ENCODE measurements around the gene ARHGEF26.

ARHGEF26 gene, protein sequence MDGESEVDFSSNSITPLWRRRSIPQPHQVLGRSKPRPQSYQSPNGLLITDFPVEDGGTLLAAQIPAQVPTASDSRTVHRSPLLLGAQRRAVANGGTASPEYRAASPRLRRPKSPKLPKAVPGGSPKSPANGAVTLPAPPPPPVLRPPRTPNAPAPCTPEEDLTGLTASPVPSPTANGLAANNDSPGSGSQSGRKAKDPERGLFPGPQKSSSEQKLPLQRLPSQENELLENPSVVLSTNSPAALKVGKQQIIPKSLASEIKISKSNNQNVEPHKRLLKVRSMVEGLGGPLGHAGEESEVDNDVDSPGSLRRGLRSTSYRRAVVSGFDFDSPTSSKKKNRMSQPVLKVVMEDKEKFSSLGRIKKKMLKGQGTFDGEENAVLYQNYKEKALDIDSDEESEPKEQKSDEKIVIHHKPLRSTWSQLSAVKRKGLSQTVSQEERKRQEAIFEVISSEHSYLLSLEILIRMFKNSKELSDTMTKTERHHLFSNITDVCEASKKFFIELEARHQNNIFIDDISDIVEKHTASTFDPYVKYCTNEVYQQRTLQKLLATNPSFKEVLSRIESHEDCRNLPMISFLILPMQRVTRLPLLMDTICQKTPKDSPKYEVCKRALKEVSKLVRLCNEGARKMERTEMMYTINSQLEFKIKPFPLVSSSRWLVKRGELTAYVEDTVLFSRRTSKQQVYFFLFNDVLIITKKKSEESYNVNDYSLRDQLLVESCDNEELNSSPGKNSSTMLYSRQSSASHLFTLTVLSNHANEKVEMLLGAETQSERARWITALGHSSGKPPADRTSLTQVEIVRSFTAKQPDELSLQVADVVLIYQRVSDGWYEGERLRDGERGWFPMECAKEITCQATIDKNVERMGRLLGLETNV

DNA sequence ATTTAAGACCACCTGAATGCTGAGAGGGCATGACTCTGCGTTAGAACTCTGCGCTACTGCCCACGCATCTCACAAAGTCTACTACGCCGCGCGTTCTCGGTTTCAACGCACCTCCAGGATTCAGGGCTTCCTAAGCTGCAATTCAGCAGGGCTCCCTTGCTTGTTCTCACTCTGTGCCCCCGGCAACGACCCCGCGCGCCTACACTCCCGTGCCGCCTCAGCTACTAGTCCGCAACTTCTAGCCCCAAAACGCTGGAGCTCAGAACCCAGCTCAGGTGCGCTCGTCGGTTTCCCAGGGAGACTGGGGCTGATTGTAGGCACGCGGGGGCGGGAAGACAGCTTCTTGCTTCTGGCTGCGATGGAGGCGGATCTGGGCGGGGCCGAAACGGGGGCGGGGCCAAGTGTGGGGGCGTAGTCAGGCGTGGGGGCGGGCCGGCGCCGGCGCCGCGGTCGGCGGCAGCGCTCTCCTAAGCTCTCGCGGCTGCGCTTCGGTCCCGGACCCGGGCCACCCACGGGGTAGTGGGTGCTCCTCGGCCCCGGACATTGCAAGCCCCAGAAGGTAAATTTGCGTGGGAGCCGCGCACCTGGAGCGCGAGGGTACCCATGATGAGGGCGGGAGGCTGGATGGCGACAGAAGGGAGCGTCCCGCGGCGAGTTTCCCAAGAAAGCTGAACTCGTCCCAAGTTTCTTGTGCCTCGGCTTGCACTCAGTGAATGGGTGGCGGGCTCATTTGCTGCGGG, at the start of gene ARHGEF26:
ARHGEF26 (plus strand) TSS at position 430 of the 740 bp plus-strand sequence. CDS start 603 bp downstream, outside the sequence.
- H3K27ac ChIP-seq (ENCODE audit: low read depth, low read length, poor library complexity, severe bottlenecking): no peak within 1 kb of the TSS
- TF ChIP-seq, protein P1, sequence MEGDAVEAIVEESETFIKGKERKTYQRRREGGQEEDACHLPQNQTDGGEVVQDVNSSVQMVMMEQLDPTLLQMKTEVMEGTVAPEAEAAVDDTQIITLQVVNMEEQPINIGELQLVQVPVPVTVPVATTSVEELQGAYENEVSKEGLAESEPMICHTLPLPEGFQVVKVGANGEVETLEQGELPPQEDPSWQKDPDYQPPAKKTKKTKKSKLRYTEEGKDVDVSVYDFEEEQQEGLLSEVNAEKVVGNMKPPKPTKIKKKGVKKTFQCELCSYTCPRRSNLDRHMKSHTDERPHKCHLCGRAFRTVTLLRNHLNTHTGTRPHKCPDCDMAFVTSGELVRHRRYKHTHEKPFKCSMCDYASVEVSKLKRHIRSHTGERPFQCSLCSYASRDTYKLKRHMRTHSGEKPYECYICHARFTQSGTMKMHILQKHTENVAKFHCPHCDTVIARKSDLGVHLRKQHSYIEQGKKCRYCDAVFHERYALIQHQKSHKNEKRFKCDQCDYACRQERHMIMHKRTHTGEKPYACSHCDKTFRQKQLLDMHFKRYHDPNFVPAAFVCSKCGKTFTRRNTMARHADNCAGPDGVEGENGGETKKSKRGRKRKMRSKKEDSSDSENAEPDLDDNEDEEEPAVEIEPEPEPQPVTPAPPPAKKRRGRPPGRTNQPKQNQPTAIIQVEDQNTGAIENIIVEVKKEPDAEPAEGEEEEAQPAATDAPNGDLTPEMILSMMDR (IDR thresholded peaks at IDR 0.05; ENCODE audit: low read length): no peak
- no peak for TF ChIP-seq EZH2 (IDR thresholded peaks at IDR 0.05; ENCODE audit: borderline replicate concordance, low read length)
- no peak within 1 kb of the TSS for H2AFZ ChIP-seq (ENCODE audit: low read length)
- no peaks in the 10 kb centered on the region for H3K9me3 ChIP-seq (ENCODE audit: low read length)
- H3F3A ChIP-seq (ENCODE audit: insufficient read depth, low read length): no peaks in the 10 kb centered on the region
- no peaks in the 10 kb centered on the region for H3K36me3 ChIP-seq (ENCODE audit: insufficient read depth, low read length)
- no peaks in the 10 kb centered on the region for H3K79me2 ChIP-seq (ENCODE audit: insufficient read depth, low read length)
- H3K4me2 ChIP-seq (ENCODE audit: low read length): no peak within 1 kb of the TSS
- H4K20me1 ChIP-seq (ENCODE audit: insufficient read depth, low read length): no peaks in the 10 kb centered on the region
- H3K4me1 ChIP-seq (ENCODE audit: insufficient read depth, low read length, severe bottlenecking): no peaks in the 10 kb centered on the region
- no peak within 1 kb of the TSS for H3K4me3 ChIP-seq (ENCODE audit: low read depth, low read length, poor library complexity, severe bottlenecking)
- H3K9me2 ChIP-seq (ENCODE audit: low read depth, low read length): no peaks in the 10 kb centered on the region
- no peak within 1 kb of the TSS for H3K9ac ChIP-seq (ENCODE audit: low read length)
- no peaks in the 10 kb centered on the region for H3K27me3 ChIP-seq (ENCODE audit: insufficient read depth, low read length)

DNA sequence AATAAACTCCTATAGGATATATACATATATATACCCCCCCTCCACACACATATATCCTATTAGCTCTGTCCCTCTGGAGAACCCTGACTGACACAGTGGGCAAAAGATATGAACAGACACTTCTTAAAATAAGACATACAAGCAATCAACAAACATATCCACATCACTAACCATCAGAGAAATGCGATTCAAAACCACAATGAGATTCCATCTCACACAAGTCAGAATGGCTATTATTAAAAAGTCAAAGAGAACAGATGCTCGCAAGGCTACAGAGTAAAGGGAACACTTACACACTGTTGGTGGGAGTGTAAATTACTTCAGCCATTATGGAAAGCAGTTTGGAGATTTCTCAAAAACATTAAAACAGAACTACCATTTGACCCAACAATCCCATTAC, 46.2 kb upstream of the ARHGEF26 start:
- no peak for TF ChIP-seq EZH2 (IDR thresholded peaks at IDR 0.05; ENCODE audit: borderline replicate concordance, low read length)
- TF ChIP-seq, protein P1 (IDR thresholded peaks at IDR 0.05; ENCODE audit: low read length): no peak

DNA sequence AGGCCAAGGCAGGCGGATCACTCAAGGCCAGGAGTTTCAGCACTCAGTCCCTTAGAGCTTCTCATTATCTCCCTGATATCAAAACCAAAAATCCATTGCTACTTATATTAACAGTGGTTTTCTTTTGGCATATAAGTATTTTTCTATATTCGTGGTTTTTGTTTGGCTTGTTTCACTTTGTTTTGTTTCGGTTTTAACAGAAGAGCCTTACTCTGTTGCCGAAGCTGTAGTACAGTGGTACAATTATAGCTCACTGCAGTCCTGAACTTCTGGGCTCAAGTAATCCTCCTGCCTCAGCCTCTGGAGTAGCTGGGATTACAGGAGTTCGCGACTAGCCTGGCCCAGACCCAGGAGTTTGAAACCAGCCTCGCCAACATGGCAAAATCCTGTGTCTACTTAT, 42.5 kb upstream of the ARHGEF26 start:
- Histone ChIP-seq H3K9me3 (ENCODE audit: low read length) (no peaks in the 10 kb centered on the region), H2AFZ (ENCODE audit: low read length) (no peak overlapping the region), H3K9me2 (ENCODE audit: low read depth, low read length) (no peaks in the 10 kb centered on the region), H3F3A (ENCODE audit: insufficient read depth, low read length) (no peaks in the 10 kb centered on the region), H3K4me2 (ENCODE audit: low read length) (no peak overlapping the region), H3K27me3 (ENCODE audit: insufficient read depth, low read length) (no peaks in the 10 kb centered on the region), H3K4me1 (ENCODE audit: insufficient read depth, low read length, severe bottlenecking) (no peaks in the 10 kb centered on the region), H3K36me3 (ENCODE audit: insufficient read depth, low read length) (no peaks in the 10 kb centered on the region), H3K27ac (ENCODE audit: low read depth, low read length, poor library complexity, severe bottlenecking) (no peak overlapping the region), H3K4me3 (ENCODE audit: low read depth, low read length, poor library complexity, severe bottlenecking) (no peak overlapping the region), H3K9ac (ENCODE audit: low read length) (no peak overlapping the region), H4K20me1 (ENCODE audit: insufficient read depth, low read length) (no peaks in the 10 kb centered on the region), H3K79me2 (ENCODE audit: insufficient read depth, low read length) (no peaks in the 10 kb centered on the region)
- TF ChIP-seq, protein P1 (IDR thresholded peaks at IDR 0.05; ENCODE audit: low read length): no peak
- TF ChIP-seq EZH2 (IDR thresholded peaks at IDR 0.05; ENCODE audit: borderline replicate concordance, low read length): no peak

More for the DNA sequence above, 46.2 kb upstream of the ARHGEF26 start:
- Histone ChIP-seq H3K27me3 (ENCODE audit: insufficient read depth, low read length) (no peaks in the 10 kb centered on the region), H2AFZ (ENCODE audit: low read length) (no peak overlapping the region), H3K9me3 (ENCODE audit: low read length) (no peaks in the 10 kb centered on the region), H3K9ac (ENCODE audit: low read length) (no peak overlapping the region), H3K27ac (ENCODE audit: low read depth, low read length, poor library complexity, severe bottlenecking) (no peak overlapping the region), H3F3A (ENCODE audit: insufficient read depth, low read length) (no peaks in the 10 kb centered on the region), H3K79me2 (ENCODE audit: insufficient read depth, low read length) (no peaks in the 10 kb centered on the region), H3K4me1 (ENCODE audit: insufficient read depth, low read length, severe bottlenecking) (no peaks in the 10 kb centered on the region), H3K36me3 (ENCODE audit: insufficient read depth, low read length) (no peaks in the 10 kb centered on the region), H3K9me2 (ENCODE audit: low read depth, low read length) (no peaks in the 10 kb centered on the region), H3K4me3 (ENCODE audit: low read depth, low read length, poor library complexity, severe bottlenecking) (no peak overlapping the region), H4K20me1 (ENCODE audit: insufficient read depth, low read length) (no peaks in the 10 kb centered on the region), H3K4me2 (ENCODE audit: low read length) (no peak overlapping the region)

All from OCI-LY1 (cell line).